Astrocyte (in vitro differentiated cells and primary cell): ENCODE data around the gene MYOF. TPM values are rescaled to one million over a fixed set of nuclear protein-coding genes. Genes with fewer than 3 reads are reported as not detected.

Experiments used
- DNase-seq: peaks from one replicate; pipeline ENCODE4 v3.0.0-alpha.2; 2010; ENCODE audit warnings: low read depth
- FAIRE-seq: peaks from 2 replicates; lab custom pipeline; 2011; peaks lifted over from hg19 to GRCh38; lab: Jason Lieb, UNC
- H2AFZ ChIP-seq: 2 replicates; pipeline ENCODE4 v1.6.0; 2012; ENCODE audit warnings: low read depth, low read length, inconsistent platforms
- H3K27ac ChIP-seq: 2 replicates; pipeline ENCODE4 v1.5.1; 2011; ENCODE audit warnings: low read depth, low read length, inconsistent platforms
- H3K27me3 ChIP-seq: 2 replicates; pipeline ENCODE4 v1.6.0; 2011; ENCODE audit warnings: low read length, inconsistent platforms; ENCODE audit not compliant: insufficient read depth
- H3K36me3 ChIP-seq: 2 replicates; pipeline ENCODE4 v1.5.1; 2011; ENCODE audit warnings: low read length, inconsistent platforms; ENCODE audit not compliant: insufficient read depth
- H3K4me1 ChIP-seq: 2 replicates; pipeline ENCODE4 v1.5.1; 2011; ENCODE audit warnings: low read length, inconsistent platforms; ENCODE audit not compliant: insufficient read depth
- H3K4me2 ChIP-seq: 2 replicates; pipeline ENCODE4 v1.6.0; 2012; ENCODE audit warnings: low read length, inconsistent platforms
- H3K4me3 ChIP-seq: 2 replicates; pipeline ENCODE4 v1.5.1; 2011; ENCODE audit warnings: low read depth, mild to moderate bottlenecking, low read length, inconsistent platforms; ENCODE audit not compliant: insufficient read depth
- H3K79me2 ChIP-seq: 2 replicates; pipeline ENCODE4 v1.6.0; 2012; ENCODE audit warnings: mild to moderate bottlenecking, low read length, inconsistent platforms; ENCODE audit not compliant: insufficient read depth
- H3K9ac ChIP-seq: 2 replicates; pipeline ENCODE4 v1.6.0; 2012; ENCODE audit warnings: mild to moderate bottlenecking, low read length, inconsistent platforms
- H3K9me3 ChIP-seq: 2 replicates; pipeline ENCODE4 v1.5.1; 2012; ENCODE audit warnings: low read depth, mild to moderate bottlenecking, low read length, inconsistent platforms; ENCODE audit not compliant: insufficient read depth
- H4K20me1 ChIP-seq: 2 replicates; pipeline ENCODE4 v1.6.0; 2012; ENCODE audit warnings: low read length, inconsistent platforms; ENCODE audit not compliant: insufficient read depth
- H3K27ac Mint-ChIP-seq: one replicate; pipeline ENCODE4 v1.8.0; 2021; ENCODE audit warnings: mild to moderate bottlenecking, mixed read lengths; ENCODE audit not compliant: unreplicated experiment
- H3K27me3 Mint-ChIP-seq: one replicate; pipeline ENCODE4 v1.8.0; 2021; ENCODE audit warnings: low read depth, mixed read lengths; ENCODE audit not compliant: unreplicated experiment
- H3K36me3 Mint-ChIP-seq: one replicate; pipeline ENCODE4 v1.8.0; 2021; ENCODE audit warnings: low read depth, mixed read lengths; ENCODE audit not compliant: unreplicated experiment
- H3K4me1 Mint-ChIP-seq: one replicate; pipeline ENCODE4 v1.8.0; 2021; ENCODE audit warnings: low read depth, mixed read lengths; ENCODE audit not compliant: unreplicated experiment
- H3K4me3 Mint-ChIP-seq: one replicate; pipeline ENCODE4 v1.8.0; 2021; ENCODE audit warnings: mild to moderate bottlenecking, moderate library complexity, mixed read lengths; ENCODE audit not compliant: unreplicated experiment
- H3K9me3 Mint-ChIP-seq: one replicate; pipeline ENCODE4 v1.8.0; 2021; ENCODE audit warnings: mild to moderate bottlenecking, mixed read lengths; ENCODE audit not compliant: unreplicated experiment
- EZH2 ChIP-seq: IDR thresholded peaks from 2 replicates; pipeline ENCODE4 v1.6.1; 2012; ENCODE audit warnings: mild to moderate bottlenecking, low read length, inconsistent platforms; ENCODE audit not compliant: insufficient read depth
- total RNA-seq: library from RNA; stranded (reverse); gene quantifications from 2 replicates; pipeline ENCODE4 v1.2.1, GENCODE V29; 2021
- TF ChIP-seq, protein P1 (sequence below): IDR thresholded peaks from 2 replicates; pipeline ENCODE4 v1.5.1; 2011; ENCODE audit warnings: low read depth, mild to moderate bottlenecking, inconsistent platforms, low read length, moderate library complexity; ENCODE audit not compliant: insufficient read depth

MYOF gene
- total RNA-seq, 1 donor from 2014 or later, result 306 TPM

GRCh38 chr10:93451244-93451947, 30.7 kb downstream of the MYOF start:
- Mint-ChIP-seq H3K4me3 (no peak overlapping the region), H3K27ac (peak overlapping the region; percentile 60), H3K4me1 (peaks cover 23% of the 10 kb centered on the region), H3K36me3 (peaks cover 36% of the 10 kb centered on the region), H3K27me3 (no peaks in the 10 kb centered on the region), H3K9me3 (no peaks in the 10 kb centered on the region)
- Histone ChIP-seq H2AFZ (no peak overlapping the region), H3K27ac (no peak overlapping the region), H3K9ac (no peak overlapping the region), H4K20me1 (peaks cover under 1% of the 10 kb centered on the region), H3K36me3 (peaks cover 53% of the 10 kb centered on the region), H3K4me3 (no peak overlapping the region), H3K27me3 (no peaks in the 10 kb centered on the region), H3K4me2 (no peak overlapping the region), H3K9me3 (no peaks in the 10 kb centered on the region), H3K4me1 (peaks cover 16% of the 10 kb centered on the region), H3K79me2 (peaks cover 81% of the 10 kb centered on the region)
- TF ChIP-seq, protein P1, sequence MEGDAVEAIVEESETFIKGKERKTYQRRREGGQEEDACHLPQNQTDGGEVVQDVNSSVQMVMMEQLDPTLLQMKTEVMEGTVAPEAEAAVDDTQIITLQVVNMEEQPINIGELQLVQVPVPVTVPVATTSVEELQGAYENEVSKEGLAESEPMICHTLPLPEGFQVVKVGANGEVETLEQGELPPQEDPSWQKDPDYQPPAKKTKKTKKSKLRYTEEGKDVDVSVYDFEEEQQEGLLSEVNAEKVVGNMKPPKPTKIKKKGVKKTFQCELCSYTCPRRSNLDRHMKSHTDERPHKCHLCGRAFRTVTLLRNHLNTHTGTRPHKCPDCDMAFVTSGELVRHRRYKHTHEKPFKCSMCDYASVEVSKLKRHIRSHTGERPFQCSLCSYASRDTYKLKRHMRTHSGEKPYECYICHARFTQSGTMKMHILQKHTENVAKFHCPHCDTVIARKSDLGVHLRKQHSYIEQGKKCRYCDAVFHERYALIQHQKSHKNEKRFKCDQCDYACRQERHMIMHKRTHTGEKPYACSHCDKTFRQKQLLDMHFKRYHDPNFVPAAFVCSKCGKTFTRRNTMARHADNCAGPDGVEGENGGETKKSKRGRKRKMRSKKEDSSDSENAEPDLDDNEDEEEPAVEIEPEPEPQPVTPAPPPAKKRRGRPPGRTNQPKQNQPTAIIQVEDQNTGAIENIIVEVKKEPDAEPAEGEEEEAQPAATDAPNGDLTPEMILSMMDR, result no peak
- no peak for TF ChIP-seq EZH2
- DNase-seq, result no peak
- FAIRE-seq, result no peak

DNA sequence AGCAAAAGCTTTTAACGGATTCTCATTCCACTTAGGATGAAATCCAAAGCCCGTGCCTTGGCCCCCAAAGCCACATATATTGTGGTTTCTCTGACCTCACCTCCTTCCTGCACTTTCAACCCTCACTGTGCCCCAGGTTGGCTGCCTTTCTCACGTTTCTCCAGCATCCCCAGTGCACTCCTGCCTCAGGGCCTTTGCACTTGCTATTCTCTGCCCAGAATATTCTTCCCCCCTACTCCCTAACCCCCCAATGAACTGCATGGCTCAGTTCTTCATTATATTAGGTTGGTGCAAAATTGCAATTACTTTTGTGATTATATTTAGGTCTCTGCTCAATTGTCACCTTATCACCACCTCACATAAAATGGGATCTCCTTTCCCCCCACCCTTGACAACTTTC, 34.2 kb downstream of the MYOF start:
- Mint-ChIP-seq H3K27me3 (no peaks in the 10 kb centered on the region), H3K4me1 (peaks cover 43% of the 10 kb centered on the region), H3K9me3 (no peaks in the 10 kb centered on the region), H3K4me3 (no peak overlapping the region), H3K36me3 (peaks cover 37% of the 10 kb centered on the region), H3K27ac (no peak overlapping the region)
- peaks cover 32% of the 10 kb centered on the region for H3K4me1 ChIP-seq
- H3K36me3 ChIP-seq, result peaks cover 59% of the 10 kb centered on the region
- TF ChIP-seq EZH2, result no peak
- TF ChIP-seq, protein P1, result no peak
- H3K79me2 ChIP-seq, result peaks cover 84% of the 10 kb centered on the region
- H3K9me3 ChIP-seq, result no peaks in the 10 kb centered on the region
- no peak overlapping the region for H3K4me3 ChIP-seq
- FAIRE-seq (no peak), DNase-seq (no peak)
- H3K27me3 ChIP-seq, result no peaks in the 10 kb centered on the region
- no peak overlapping the region for H2AFZ ChIP-seq
- no peak overlapping the region for H3K4me2 ChIP-seq
- H3K27ac ChIP-seq, result peak overlapping the region; percentile 27
- no peak overlapping the region for H3K9ac ChIP-seq
- H4K20me1 ChIP-seq, result peaks cover 8% of the 10 kb centered on the region

GRCh38 chr10:93447019-93447418, 35.1 kb downstream of the MYOF start:
- Histone ChIP-seq H3K4me1 (peaks cover 40% of the 10 kb centered on the region), H2AFZ (no peak overlapping the region), H3K27ac (peak overlapping the region; percentile 93), H3K9me3 (no peaks in the 10 kb centered on the region), H4K20me1 (peaks cover 8% of the 10 kb centered on the region), H3K9ac (peak overlapping the region; percentile 81), H3K4me3 (no peak overlapping the region), H3K4me2 (no peak overlapping the region), H3K79me2 (peaks cover 86% of the 10 kb centered on the region), H3K27me3 (no peaks in the 10 kb centered on the region), H3K36me3 (peaks cover 59% of the 10 kb centered on the region)
- no peaks in the 10 kb centered on the region for H3K27me3 Mint-ChIP-seq
- DNase-seq (no peak), FAIRE-seq (no peak)
- H3K27ac Mint-ChIP-seq, result peak overlapping the region; percentile 100
- H3K9me3 Mint-ChIP-seq, result no peaks in the 10 kb centered on the region
- TF ChIP-seq, protein P1, result no peak
- no peak for TF ChIP-seq EZH2
- peaks cover 39% of the 10 kb centered on the region for H3K36me3 Mint-ChIP-seq
- no peak overlapping the region for H3K4me3 Mint-ChIP-seq
- H3K4me1 Mint-ChIP-seq, result peaks cover 44% of the 10 kb centered on the region
